C4-2B (cell line): ENCODE measurements around the gene DCXR.

ENCODE experiments used
- ZFX ChIP-seq: fragments of 450-650 bp; IDR thresholded peaks from 2 replicates; pipeline ENCODE4 v1.6.1; 2017
- TF ChIP-seq, protein P1 (sequence below): fragments of 450-650 bp; conservative IDR thresholded peaks from 2 replicates; pipeline ENCODE4 v1.5.1; 2017; ENCODE audit warnings: mild to moderate bottlenecking

DNA sequence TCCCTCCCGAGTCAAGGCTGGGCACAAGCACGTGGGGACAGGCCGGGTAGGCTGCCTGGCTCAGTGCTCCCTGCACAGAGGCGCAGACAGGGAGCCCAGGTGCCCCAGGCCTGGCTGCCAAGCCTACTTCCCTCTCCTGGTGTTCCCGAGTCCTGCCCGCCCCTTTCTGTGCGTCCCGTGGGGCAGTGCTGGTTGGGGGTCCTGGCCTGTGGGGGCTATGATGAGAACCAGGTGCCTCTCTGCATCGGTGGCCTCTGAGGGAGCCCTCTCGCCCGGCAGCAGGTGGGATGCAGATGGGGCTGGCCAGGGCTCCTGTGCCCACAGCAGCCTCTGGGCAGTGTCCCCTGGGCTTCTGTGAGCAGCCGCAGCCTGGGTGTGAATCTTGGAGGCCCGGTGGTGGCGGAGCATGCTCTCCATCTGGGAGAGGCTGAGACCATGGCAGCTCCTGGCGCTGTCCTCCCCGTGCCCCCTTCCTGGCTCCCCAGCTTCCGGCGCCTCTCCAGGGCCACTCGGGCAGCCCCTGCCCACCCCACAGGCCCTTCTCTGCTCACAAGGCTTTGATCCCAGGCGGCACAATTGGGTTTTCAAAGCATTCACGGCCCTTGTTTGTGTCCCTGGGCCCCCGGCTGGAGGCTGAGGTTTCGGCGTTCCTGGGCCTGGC lies 22.1 kb downstream of the DCXR start:
- TF ChIP-seq, protein P1, sequence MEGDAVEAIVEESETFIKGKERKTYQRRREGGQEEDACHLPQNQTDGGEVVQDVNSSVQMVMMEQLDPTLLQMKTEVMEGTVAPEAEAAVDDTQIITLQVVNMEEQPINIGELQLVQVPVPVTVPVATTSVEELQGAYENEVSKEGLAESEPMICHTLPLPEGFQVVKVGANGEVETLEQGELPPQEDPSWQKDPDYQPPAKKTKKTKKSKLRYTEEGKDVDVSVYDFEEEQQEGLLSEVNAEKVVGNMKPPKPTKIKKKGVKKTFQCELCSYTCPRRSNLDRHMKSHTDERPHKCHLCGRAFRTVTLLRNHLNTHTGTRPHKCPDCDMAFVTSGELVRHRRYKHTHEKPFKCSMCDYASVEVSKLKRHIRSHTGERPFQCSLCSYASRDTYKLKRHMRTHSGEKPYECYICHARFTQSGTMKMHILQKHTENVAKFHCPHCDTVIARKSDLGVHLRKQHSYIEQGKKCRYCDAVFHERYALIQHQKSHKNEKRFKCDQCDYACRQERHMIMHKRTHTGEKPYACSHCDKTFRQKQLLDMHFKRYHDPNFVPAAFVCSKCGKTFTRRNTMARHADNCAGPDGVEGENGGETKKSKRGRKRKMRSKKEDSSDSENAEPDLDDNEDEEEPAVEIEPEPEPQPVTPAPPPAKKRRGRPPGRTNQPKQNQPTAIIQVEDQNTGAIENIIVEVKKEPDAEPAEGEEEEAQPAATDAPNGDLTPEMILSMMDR = no peak
- no peak for TF ChIP-seq ZFX
